Loucy (cell line): ENCODE results near the gene ANKS4B.

Source experiments
- H2AFZ ChIP-seq: fragments of 200-600 bp; sonication (generic); 2 replicates; pipeline ENCODE4 v1.6.0; 2016; ENCODE audit warnings: antibody characterized with exemption, mild to moderate bottlenecking, low read length, moderate library complexity
- H3F3A ChIP-seq: fragments of 200-600 bp; 2 replicates; pipeline ENCODE4 v1.6.0; 2016; ENCODE audit warnings: antibody characterized with exemption, low read depth, mild to moderate bottlenecking
- H3K27me3 ChIP-seq: fragments of 200-600 bp; sonication (generic); 2 replicates; pipeline ENCODE4 v1.6.1; 2014; ENCODE audit warnings: low read length, mild to moderate bottlenecking; ENCODE audit not compliant: insufficient read depth, poor library complexity, severe bottlenecking
- H3K36me3 ChIP-seq: fragments of 200-600 bp; sonication (generic); 2 replicates; pipeline ENCODE4 v1.6.1; 2016; ENCODE audit warnings: low read length; ENCODE audit not compliant: insufficient read depth
- H3K4me1 ChIP-seq: fragments of 200-600 bp; sonication (generic); 2 replicates; pipeline ENCODE4 v1.5.1; 2014; ENCODE audit warnings: low read length, mild to moderate bottlenecking; ENCODE audit not compliant: insufficient read depth, poor library complexity, severe bottlenecking
- H3K4me2 ChIP-seq: fragments of 200-600 bp; sonication (generic); 2 replicates; pipeline ENCODE4 v1.6.0; 2014; ENCODE audit warnings: antibody characterized with exemption, low read length, low read depth, mild to moderate bottlenecking; ENCODE audit not compliant: poor library complexity, severe bottlenecking
- H3K4me3 ChIP-seq: fragments of 200-600 bp; sonication (generic); 2 replicates; pipeline ENCODE4 v1.5.1; 2014; ENCODE audit warnings: low read length, mild to moderate bottlenecking, mixed read lengths; ENCODE audit not compliant: poor library complexity, severe bottlenecking
- H3K79me2 ChIP-seq: fragments of 200-600 bp; sonication (generic); 2 replicates; pipeline ENCODE4 v1.6.1; 2014; ENCODE audit warnings: low read length; ENCODE audit not compliant: insufficient read depth
- H3K9ac ChIP-seq: fragments of 200-600 bp; sonication (generic); 2 replicates; pipeline ENCODE4 v1.6.0; 2014; ENCODE audit warnings: mild to moderate bottlenecking, low read depth, low read length, moderate library complexity; ENCODE audit not compliant: poor library complexity, severe bottlenecking
- H3K9me2 ChIP-seq: fragments of 200-600 bp; sonication (generic); replicated peaks from 2 replicates; pipeline ENCODE4 v1.6.1; 2016; ENCODE audit warnings: low read depth, low read length, mixed read lengths
- H3K9me3 ChIP-seq: fragments of 200-600 bp; sonication (generic); 2 replicates; pipeline ENCODE4 v1.6.1; 2014; ENCODE audit warnings: mild to moderate bottlenecking, antibody characterized with exemption, low read length, low read depth; ENCODE audit not compliant: insufficient read depth
- H4K20me1 ChIP-seq: fragments of 200-600 bp; sonication (generic); 2 replicates; pipeline ENCODE4 v1.6.0; 2014; ENCODE audit warnings: antibody characterized with exemption, low read length, mild to moderate bottlenecking; ENCODE audit not compliant: insufficient read depth, poor library complexity, severe bottlenecking
- EZH2phosphoT487 ChIP-seq: fragments of 200-600 bp; IDR thresholded peaks from 2 replicates; pipeline ENCODE4 v1.6.1; 2018; ENCODE audit warnings: antibody characterized with exemption, mild to moderate bottlenecking, moderate library complexity, borderline replicate concordance
- TF ChIP-seq, protein P1 (sequence below): fragments of 200-600 bp; sonication (generic); conservative IDR thresholded peaks from 2 replicates; pipeline ENCODE4 v1.5.1; 2014; ENCODE audit warnings: mild to moderate bottlenecking, antibody characterized with exemption, low read length

The ANKS4B gene

DNA sequence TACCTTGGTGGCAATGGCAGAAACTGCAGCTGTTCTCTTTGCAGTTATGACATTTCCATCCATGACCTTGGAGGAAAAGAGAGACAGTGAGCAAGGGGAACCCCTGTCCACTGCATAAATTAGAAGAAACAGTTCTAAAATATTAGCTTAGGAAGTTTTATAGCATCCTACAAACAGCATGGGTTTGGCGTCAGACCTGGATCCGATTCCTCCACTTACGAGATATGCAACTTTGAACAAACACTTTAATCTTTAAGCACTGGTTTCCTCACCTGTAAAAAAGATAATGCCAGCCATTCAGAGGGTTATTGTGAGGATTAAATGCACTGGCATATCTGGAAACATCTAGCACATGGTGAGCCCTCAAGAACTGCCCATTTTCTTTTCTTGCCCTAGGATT lies 42.0 kb downstream of the ANKS4B start:
- no peaks in the 10 kb centered on the region for H3K36me3 ChIP-seq
- no peaks in the 10 kb centered on the region for H3K9me3 ChIP-seq
- H3K79me2 ChIP-seq: no peaks in the 10 kb centered on the region
- H3F3A ChIP-seq: no peaks in the 10 kb centered on the region
- no peak overlapping the region for H3K4me2 ChIP-seq
- H3K4me3 ChIP-seq: no peak overlapping the region
- H2AFZ ChIP-seq: no peak overlapping the region
- no peaks in the 10 kb centered on the region for H3K9me2 ChIP-seq
- no peaks in the 10 kb centered on the region for H3K4me1 ChIP-seq
- no peaks in the 10 kb centered on the region for H3K27me3 ChIP-seq
- TF ChIP-seq, protein P1, sequence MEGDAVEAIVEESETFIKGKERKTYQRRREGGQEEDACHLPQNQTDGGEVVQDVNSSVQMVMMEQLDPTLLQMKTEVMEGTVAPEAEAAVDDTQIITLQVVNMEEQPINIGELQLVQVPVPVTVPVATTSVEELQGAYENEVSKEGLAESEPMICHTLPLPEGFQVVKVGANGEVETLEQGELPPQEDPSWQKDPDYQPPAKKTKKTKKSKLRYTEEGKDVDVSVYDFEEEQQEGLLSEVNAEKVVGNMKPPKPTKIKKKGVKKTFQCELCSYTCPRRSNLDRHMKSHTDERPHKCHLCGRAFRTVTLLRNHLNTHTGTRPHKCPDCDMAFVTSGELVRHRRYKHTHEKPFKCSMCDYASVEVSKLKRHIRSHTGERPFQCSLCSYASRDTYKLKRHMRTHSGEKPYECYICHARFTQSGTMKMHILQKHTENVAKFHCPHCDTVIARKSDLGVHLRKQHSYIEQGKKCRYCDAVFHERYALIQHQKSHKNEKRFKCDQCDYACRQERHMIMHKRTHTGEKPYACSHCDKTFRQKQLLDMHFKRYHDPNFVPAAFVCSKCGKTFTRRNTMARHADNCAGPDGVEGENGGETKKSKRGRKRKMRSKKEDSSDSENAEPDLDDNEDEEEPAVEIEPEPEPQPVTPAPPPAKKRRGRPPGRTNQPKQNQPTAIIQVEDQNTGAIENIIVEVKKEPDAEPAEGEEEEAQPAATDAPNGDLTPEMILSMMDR: no peak
- no peak for TF ChIP-seq EZH2phosphoT487
- no peaks in the 10 kb centered on the region for H4K20me1 ChIP-seq
- no peak overlapping the region for H3K9ac ChIP-seq

DNA sequence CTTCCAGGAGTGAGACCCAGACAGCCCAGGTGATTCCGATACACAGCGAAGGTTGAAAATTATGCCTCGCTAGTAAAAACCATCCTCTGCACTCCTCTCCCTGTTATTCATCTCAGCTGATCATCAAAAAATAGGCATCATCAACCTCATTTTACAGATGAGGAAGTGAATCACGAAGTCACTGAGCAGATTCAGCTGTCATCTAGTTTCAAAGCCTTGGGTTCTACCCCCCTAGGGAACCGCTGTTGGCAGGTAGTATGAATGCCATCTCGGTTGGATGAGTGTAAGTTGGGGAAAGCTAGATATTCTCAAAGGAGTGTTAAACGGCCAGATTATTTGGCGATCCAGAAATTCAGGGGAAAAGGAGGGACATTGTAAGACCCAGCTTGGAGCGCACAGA lies 42.6 kb downstream of the ANKS4B start:
- H3K4me3 ChIP-seq: no peak overlapping the region
- H3K4me1 ChIP-seq: no peaks in the 10 kb centered on the region
- TF ChIP-seq, protein P1: no peak
- no peak for TF ChIP-seq EZH2phosphoT487
- no peaks in the 10 kb centered on the region for H3F3A ChIP-seq
- no peaks in the 10 kb centered on the region for H4K20me1 ChIP-seq
- H2AFZ ChIP-seq: no peak overlapping the region
- H3K4me2 ChIP-seq: no peak overlapping the region
- H3K36me3 ChIP-seq: no peaks in the 10 kb centered on the region
- no peaks in the 10 kb centered on the region for H3K27me3 ChIP-seq
- H3K9me3 ChIP-seq: no peaks in the 10 kb centered on the region
- no peaks in the 10 kb centered on the region for H3K79me2 ChIP-seq
- H3K9me2 ChIP-seq: no peaks in the 10 kb centered on the region
- no peak overlapping the region for H3K9ac ChIP-seq

DNA sequence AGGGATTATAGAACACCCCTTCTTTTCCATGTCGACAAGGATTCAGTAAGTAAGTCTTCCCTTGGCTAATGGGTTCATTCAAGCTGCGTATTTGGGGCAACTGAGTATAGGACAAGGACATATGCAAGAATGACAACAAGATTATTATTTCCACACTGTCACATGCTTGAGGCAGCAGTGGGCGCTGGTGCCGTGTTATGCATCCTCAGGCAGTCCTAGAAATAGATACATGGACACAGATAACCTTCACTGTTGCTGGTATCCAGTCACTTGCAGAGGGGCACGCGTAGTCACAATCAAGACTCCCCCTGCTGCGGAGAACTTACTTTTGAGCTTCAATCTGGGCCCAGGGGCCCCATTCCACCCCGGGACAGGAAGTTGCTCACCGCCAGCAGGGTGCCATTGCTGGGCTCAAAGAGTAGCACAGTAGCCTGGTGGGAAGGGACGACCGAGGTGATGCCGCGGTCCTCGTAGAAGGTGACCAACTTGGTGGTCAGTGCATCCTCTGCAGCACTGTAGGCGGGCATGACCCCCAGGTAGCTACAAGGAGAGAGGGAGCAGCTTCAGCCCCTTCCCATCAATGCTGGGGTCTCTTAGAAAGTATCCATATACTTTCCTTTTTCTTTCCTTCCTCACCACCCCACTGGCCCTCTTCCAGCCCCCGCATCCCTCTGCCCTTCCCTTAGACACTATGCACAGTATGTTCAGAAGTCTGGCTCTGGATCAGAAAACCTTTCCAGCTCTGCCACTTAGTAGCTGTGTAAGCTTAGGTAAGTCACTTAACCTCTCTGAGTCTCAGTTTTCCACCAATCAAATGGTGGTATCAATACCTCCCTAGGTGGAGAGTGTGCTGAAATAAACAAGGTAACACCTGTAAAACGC lies 43.8 kb downstream of the ANKS4B start:
- TF ChIP-seq, protein P1: no peak
- TF ChIP-seq EZH2phosphoT487: no peak
- H3K4me1 ChIP-seq: no peaks in the 10 kb centered on the region
- no peaks in the 10 kb centered on the region for H3K9me3 ChIP-seq
- no peaks in the 10 kb centered on the region for H3K9me2 ChIP-seq
- H3K79me2 ChIP-seq: no peaks in the 10 kb centered on the region
- H2AFZ ChIP-seq: no peak overlapping the region
- no peak overlapping the region for H3K9ac ChIP-seq
- H3F3A ChIP-seq: no peaks in the 10 kb centered on the region
- no peak overlapping the region for H3K4me2 ChIP-seq
- no peaks in the 10 kb centered on the region for H4K20me1 ChIP-seq
- no peaks in the 10 kb centered on the region for H3K36me3 ChIP-seq
- no peak overlapping the region for H3K4me3 ChIP-seq
- H3K27me3 ChIP-seq: no peaks in the 10 kb centered on the region
